ENCODE measurements around the gene CLEC12A. TPM values are rescaled to one million over a fixed set of nuclear protein-coding genes. Genes with fewer than 3 reads are reported as not detected.

CLEC12A gene
- total and polyA plus RNA-seq, 2 of the 13 experiments (the other 11 are each of a cell fraction or from before 2014, with no cell fraction given) = not detected

DNA sequence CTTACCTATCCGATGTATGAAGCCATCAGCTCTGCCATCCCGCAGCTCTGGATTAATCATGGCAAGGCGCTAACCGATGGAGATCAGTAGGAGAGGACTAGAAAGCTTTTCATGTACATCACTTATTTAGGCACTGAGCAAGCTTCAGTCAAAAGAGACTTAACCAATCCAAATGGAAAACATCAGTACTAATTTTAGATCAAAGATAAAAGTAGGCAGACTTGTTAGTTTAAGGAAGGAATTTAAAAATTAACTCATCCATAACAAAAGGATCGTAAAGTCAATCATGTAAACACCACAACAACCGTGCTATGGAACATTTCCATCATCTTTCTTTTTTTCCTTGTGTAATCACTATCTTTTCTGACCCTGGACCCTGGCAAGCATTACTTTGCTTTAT, 38.9 kb upstream of the CLEC12A start, which contains the start of gene CLEC2A (continued):
- TF ChIP-seq, protein P1, sequence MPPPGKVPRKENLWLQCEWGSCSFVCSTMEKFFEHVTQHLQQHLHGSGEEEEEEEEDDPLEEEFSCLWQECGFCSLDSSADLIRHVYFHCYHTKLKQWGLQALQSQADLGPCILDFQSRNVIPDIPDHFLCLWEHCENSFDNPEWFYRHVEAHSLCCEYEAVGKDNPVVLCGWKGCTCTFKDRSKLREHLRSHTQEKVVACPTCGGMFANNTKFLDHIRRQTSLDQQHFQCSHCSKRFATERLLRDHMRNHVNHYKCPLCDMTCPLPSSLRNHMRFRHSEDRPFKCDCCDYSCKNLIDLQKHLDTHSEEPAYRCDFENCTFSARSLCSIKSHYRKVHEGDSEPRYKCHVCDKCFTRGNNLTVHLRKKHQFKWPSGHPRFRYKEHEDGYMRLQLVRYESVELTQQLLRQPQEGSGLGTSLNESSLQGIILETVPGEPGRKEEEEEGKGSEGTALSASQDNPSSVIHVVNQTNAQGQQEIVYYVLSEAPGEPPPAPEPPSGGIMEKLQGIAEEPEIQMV (CRISPR knock-in tag; IDR thresholded peaks at IDR 0.05; ENCODE audit: low read depth) = no peak
- TF ChIP-seq CEBPB (IDR thresholded peaks at IDR 0.05; ENCODE audit: borderline replicate concordance, low read depth, low read length) (no peak), ZBTB7B (CRISPR knock-in tag; IDR thresholded peaks at IDR 0.05) (no peak), JUN (CRISPR knock-in tag; IDR thresholded peaks at IDR 0.05) (no peak), RAD51 (IDR thresholded peaks at IDR 0.05; ENCODE audit: borderline replicate concordance) (no peak)

- intact Hi-C loops (cut with micrococcal nuclease; ENCODE audit: unreplicated experiment) = no loop called here
- Histone ChIP-seq H3K9ac (ENCODE audit: insufficient read depth, low read depth, low read length) (no peak overlapping the region), H4K20me1 (ENCODE audit: insufficient read depth, low read length) (no peaks in the 10 kb centered on the region), H3K4me1 (ENCODE audit: insufficient read depth, low read length) (no peaks in the 10 kb centered on the region), H3K9me3 (ENCODE audit: low read length) (no peaks in the 10 kb centered on the region), H3K27ac (ENCODE audit: extremely low read length, insufficient read depth, low read length) (no peak overlapping the region), H3K79me2 (ENCODE audit: insufficient read depth, low read length) (no peaks in the 10 kb centered on the region), H3K4me3 (replicated peaks in 1 of 3; ENCODE audit: insufficient read depth in 1 of 3, low read depth in 2 of 3, low read length in 3 of 3) (no peak overlapping the region), H3K36me3 (replicated peaks in 1 of 2; ENCODE audit: control insufficient read depth in 1 of 2, insufficient read depth in 2 of 2, low read length in 2 of 2) (no peaks in the 10 kb centered on the region), H2AFZ (ENCODE audit: low read length) (no peak overlapping the region), H3K27me3 (ENCODE audit: control insufficient read depth in 1 of 2, insufficient read depth in 2 of 2, low read length in 2 of 2) (no peaks in the 10 kb centered on the region; a peak in 1 of 5 replicates), H3K4me2 (ENCODE audit: low read depth, low read length) (no peak overlapping the region)
- CTCF ChIA-PET (ENCODE audit: low intra/inter-chr PET ratio, low total read pairs) = no interaction called here
- DNase-seq (ENCODE audit: low spot score) = no peak
- FAIRE-seq = no peak
- no TSS peak for BruUV-seq (replicated peaks)
- in situ Hi-C loops (cut with HindIII; ENCODE audit: extremely low pct_ligation_motif_present, low pct_unique_long_range_greater_than_20kb) = no loop called here
- ATAC-seq = no peak
- TF ChIP-seq POLR2G (IDR thresholded peaks at IDR 0.05; ENCODE audit: low read depth, low read length) (no peak), MED8 (CRISPR knock-in tag; IDR thresholded peaks at IDR 0.05; ENCODE audit: insufficient replicate concordance) (no peak), SRY (CRISPR knock-in tag; IDR thresholded peaks at IDR 0.05) (no peak)
- POLR2A ChIA-PET = no interaction called here
- WGBS (ENCODE audit: low lambda C conversion rate) = 50% methylated on average over 2 of the region's 2 CpGs
These were observed 37.3 kb upstream of the CLEC12A start for GRCh38 chr12:9933958-9934357.

Data from HepG2 (cell line).